Epithelial cell of esophagus (primary cell): ENCODE data around the gene IRF4.
A peak's percentile ranks its signal among the peaks of the same experiment; 100 is the strongest.

Experiments
- DNase-seq: peaks from one replicate; pipeline ENCODE4 v3.0.0; 2010; ENCODE audit warnings: low read depth
- H3K4me3 ChIP-seq: 2 replicates; pipeline ENCODE4 v1.5.1; 2011; ENCODE audit warnings: mild to moderate bottlenecking, low read length, control low read depth
- TF ChIP-seq, protein P1 (sequence below): IDR thresholded peaks from 2 replicates; pipeline ENCODE4 v1.5.1; 2011; ENCODE audit warnings: low read depth, mild to moderate bottlenecking, low read length, control low read depth, inconsistent platforms; ENCODE audit not compliant: insufficient read depth; ENCODE audit errors: missing control alignments

Gene IRF4

DNA sequence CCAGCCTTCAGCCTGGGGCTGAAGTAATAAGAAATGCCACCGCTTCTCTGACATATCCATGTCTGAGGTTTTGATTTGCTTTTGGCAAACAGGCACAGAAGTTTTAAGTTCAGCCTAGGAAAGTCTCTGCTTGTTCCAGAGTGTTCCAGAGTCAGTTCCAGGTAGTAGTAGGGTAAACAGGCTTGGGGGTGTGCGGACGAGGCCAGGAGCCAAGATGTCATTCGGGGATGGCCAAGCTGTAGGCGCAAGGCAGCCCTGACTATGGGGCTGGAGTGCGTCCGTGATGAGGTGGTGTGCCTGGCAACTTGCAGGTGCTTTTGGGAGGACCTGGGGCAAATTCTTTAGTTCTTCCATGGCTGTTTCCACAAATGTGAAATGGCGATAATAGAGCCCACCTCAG lies 60.3 kb downstream of the IRF4 start:
- TF ChIP-seq, protein P1, sequence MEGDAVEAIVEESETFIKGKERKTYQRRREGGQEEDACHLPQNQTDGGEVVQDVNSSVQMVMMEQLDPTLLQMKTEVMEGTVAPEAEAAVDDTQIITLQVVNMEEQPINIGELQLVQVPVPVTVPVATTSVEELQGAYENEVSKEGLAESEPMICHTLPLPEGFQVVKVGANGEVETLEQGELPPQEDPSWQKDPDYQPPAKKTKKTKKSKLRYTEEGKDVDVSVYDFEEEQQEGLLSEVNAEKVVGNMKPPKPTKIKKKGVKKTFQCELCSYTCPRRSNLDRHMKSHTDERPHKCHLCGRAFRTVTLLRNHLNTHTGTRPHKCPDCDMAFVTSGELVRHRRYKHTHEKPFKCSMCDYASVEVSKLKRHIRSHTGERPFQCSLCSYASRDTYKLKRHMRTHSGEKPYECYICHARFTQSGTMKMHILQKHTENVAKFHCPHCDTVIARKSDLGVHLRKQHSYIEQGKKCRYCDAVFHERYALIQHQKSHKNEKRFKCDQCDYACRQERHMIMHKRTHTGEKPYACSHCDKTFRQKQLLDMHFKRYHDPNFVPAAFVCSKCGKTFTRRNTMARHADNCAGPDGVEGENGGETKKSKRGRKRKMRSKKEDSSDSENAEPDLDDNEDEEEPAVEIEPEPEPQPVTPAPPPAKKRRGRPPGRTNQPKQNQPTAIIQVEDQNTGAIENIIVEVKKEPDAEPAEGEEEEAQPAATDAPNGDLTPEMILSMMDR, result no peak
- H3K4me3 ChIP-seq, result no peak overlapping the region
- DNase-seq, result no peak

DNA sequence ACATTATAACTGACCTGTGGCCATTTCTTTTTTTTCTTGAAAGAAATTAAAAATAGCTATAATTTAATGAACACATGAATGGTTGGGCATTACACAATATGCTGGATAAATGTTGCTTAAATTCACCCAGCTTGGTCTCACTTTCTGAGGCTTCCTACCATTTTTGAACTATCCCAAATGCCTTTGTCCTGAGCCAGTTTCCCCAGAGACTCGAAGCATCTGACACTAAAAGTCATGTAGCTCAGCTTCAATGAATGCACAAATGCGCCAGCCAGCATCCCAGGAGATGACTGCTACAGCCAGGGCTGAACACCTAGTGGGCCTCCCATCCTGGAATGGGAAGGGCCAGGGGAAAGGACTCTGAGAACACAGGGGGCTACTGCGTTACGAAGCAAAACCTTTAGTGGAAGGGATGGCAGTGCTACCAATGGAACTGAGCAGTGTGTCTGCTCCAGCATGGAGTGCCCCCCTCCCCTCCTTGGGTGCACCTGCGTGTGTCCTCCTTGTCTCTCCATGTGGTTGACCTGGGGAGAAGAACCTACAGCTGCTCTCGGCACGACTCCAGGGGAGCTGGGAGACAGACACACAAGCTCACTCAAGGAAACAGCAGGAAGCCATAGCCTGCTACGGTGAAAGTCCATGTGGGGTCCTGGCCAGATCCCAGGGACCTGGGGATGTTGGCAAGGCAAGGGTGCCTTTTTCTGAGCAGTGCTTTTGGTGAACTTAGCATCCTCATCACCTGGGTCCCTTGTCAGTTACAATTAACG lies 60.9 kb downstream of the IRF4 start:
- H3K4me3 ChIP-seq, result no peak overlapping the region
- DNase-seq, result no peak
- TF ChIP-seq, protein P1, result no peak

DNA sequence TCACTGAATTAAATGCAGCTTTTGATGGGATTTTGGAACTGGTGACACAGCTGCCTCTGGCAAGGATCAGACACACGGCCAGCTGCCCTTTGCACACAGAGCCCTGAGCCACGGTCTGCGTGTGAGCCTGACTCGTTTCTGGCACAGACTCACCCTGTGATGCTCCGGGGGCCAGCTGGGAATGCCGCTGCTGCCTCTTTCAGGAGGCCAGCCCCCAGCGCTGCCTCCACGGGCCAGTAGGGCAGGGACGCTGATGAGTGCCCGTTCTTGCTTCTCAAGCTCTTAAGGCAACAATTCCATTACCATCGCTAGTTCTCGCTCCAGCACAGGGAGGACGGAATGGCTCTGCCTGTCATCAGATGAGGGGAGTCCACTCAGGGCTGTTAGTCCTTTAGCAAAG lies 61.6 kb downstream of the IRF4 start:
- TF ChIP-seq, protein P1, result no peak
- no peak for DNase-seq

DNA sequence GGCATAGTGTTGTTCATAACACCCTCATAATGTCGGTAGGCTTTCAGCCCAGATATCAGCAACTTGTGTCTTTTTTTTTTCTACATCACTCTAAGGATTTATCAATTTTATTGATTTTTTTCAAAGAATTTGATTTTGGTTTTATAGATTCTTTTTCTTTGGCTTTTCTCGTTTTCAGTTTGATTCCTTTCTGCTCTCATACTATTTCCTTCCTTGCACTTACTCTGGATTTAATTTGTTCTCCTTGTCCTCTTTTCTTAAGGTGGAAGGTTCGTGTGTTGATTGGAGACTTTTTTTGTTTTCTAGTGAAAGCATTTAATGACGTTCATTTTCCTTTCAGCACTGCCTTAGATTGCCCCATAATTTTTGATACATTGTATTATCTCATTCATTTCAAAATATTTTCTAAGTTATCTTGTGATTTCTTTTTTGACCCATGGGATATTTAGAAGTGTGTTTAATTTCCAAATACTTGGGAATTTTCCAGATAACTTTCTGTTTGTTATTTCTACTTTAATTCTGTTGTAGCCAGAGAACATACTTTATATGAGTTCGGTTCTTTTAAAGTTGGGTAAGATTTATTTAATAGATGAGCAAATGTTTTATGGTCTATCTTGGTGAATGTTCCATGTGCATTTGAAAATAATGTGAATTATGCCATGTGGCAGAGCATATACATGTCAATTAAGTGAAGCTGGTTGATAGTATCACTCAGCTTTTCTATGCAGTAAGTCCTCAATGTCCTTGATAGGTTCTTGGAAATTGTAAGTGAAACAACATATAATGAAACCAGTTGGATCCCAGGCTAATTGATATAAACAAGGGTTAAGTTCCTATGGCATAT lies 62.8 kb downstream of the IRF4 start:
- TF ChIP-seq, protein P1, result no peak
- no peak for DNase-seq
- H3K4me3 ChIP-seq, result no peak overlapping the region

More for the DNA sequence above, 61.6 kb downstream of the IRF4 start:
- no peak overlapping the region for H3K4me3 ChIP-seq

DNA sequence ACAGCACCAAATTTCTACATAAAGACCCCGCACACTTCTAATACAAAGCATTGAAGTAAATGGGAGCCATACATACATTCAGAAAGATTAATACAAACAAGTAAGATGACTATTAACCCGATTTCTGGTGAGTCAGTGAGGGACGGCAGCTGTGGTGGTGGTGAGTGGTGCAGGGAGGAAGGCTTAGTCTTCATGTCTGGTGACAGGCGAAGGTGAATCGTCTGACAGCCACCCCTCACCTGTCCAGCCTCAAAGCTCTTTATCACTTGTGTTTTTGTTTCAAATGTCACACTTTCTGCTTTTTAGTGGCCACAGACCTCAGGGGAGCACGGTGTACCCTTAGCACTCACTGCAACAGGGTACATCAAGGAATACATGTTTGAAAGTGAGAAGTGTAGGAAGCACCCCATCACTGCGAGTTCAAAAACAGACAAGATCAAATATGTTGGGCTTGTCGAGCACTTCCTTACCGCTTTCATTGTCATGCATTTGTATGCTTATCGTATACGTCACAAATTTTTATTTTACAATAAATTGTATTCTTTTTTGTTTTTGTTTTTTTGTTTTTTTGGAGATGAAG lies 63.5 kb downstream of the IRF4 start:
- DNase-seq, result peak; percentile 22
- TF ChIP-seq, protein P1, result no peak
- H3K4me3 ChIP-seq, result no peak overlapping the region

DNA sequence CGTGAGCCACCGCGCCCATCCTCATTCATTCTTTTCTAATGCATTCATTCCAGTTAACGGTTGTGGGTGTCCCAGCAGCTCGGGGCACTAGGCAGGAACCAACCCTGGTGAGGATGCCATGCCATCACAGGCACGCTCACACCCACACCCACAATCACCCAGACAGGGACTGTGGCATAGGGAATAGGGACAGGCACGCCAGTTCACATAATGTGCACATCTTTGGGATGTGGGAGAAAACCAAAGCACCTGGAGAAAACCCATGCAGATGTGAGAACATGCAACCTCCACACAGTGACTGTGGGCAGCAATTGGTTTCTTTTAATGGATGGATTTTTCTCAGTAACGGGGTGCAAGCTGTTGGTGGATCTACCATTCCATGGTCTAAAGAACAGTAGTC lies 64.3 kb downstream of the IRF4 start:
- TF ChIP-seq, protein P1, result no peak

More for the DNA sequence above, 64.3 kb downstream of the IRF4 start:
- no peak for DNase-seq
- H3K4me3 ChIP-seq, result no peak overlapping the region
